ENCODE measurements around the gene SMIM1. TPM values are rescaled to one million over a fixed set of nuclear protein-coding genes. Genes with fewer than 3 reads are reported as not detected.

Gene SMIM1
- total and polyA plus RNA-seq, 2 donors from 2014 or later: 7.0 to 49.5 TPM

- H3K36me3 ChIP-seq (ENCODE audit: control insufficient read depth in 2 of 3, insufficient read depth in 3 of 3, low read length in 3 of 3): peaks cover 8 to 31% (median 27%) of the 10 kb centered on the region in 3 donors
- no peak overlapping the region for H3K4me3 ChIP-seq (ENCODE audit: low read length in 3 of 3)
- intact Hi-C loops (cut with DNase I): no loop called here
- no peak overlapping the region for H3K27ac ChIP-seq (ENCODE audit: low read depth in 2 of 2, low read length in 2 of 2)
- peak in 1 of 5 donors; percentile 46 for DNase-seq
- peaks cover 0 to 20% (median 5%) of the 10 kb centered on the region in 3 donors for H3K4me1 ChIP-seq (ENCODE audit: control insufficient read depth in 2 of 3, insufficient read depth in 2 of 3, low read depth in 1 of 3, low read length in 3 of 3)
- H3K27me3 ChIP-seq (ENCODE audit: control insufficient read depth, insufficient read depth, low read length): no peaks in the 10 kb centered on the region
- no peak for FAIRE-seq
- TF ChIP-seq CTCF (IDR thresholded peaks at IDR 0.05; ENCODE audit: borderline replicate concordance, extremely low read depth, insufficient read depth): no peak
- no peak overlapping the region for H3K9ac ChIP-seq (ENCODE audit: low read length in 3 of 3)
- no peaks in the 10 kb centered on the region for H3K9me3 ChIP-seq (ENCODE audit: control insufficient read depth in 2 of 3, insufficient read depth in 1 of 3, low read length in 3 of 3)
Observed at GRCh38 chr1:3778590-3779264, 6.2 kb downstream of the SMIM1 start.

- no peak for TF ChIP-seq CTCF (IDR thresholded peaks at IDR 0.05; ENCODE audit: borderline replicate concordance, extremely low read depth, insufficient read depth)
- Histone ChIP-seq H3K27me3 (ENCODE audit: control insufficient read depth, insufficient read depth, low read length) (no peaks in the 10 kb centered on the region), H3K9ac (ENCODE audit: low read length in 3 of 3) (no peak overlapping the region), H3K36me3 (ENCODE audit: control insufficient read depth in 2 of 3, insufficient read depth in 3 of 3, low read length in 3 of 3) (peaks cover 8 to 35% (median 30%) of the 10 kb centered on the region in 3 donors), H3K4me1 (ENCODE audit: control insufficient read depth in 2 of 3, insufficient read depth in 2 of 3, low read depth in 1 of 3, low read length in 3 of 3) (peaks cover 0 to 20% (median 5%) of the 10 kb centered on the region in 3 donors), H3K9me3 (ENCODE audit: control insufficient read depth in 2 of 3, insufficient read depth in 1 of 3, low read length in 3 of 3) (no peaks in the 10 kb centered on the region), H3K4me3 (ENCODE audit: low read length in 3 of 3) (no peak overlapping the region), H3K27ac (ENCODE audit: low read depth in 2 of 2, low read length in 2 of 2) (no peak overlapping the region)
- FAIRE-seq: no peak
- intact Hi-C loops (cut with DNase I): no loop called here
- DNase-seq: peak in 1 of 5 donors; percentile 31
Observed at GRCh38 chr1:3779265-3779911, 6.8 kb downstream of the SMIM1 start.

GRCh38 chr1:3779912-3780416, 7.4 kb downstream of the SMIM1 start:
- Histone ChIP-seq H3K9ac (ENCODE audit: low read length in 3 of 3) (no peak overlapping the region), H3K27me3 (ENCODE audit: control insufficient read depth, insufficient read depth, low read length) (no peaks in the 10 kb centered on the region), H3K9me3 (ENCODE audit: control insufficient read depth in 2 of 3, insufficient read depth in 1 of 3, low read length in 3 of 3) (no peaks in the 10 kb centered on the region), H3K4me3 (ENCODE audit: low read length in 3 of 3) (no peak overlapping the region), H3K4me1 (ENCODE audit: control insufficient read depth in 2 of 3, insufficient read depth in 2 of 3, low read depth in 1 of 3, low read length in 3 of 3) (peaks cover 0 to 17% (median 5%) of the 10 kb centered on the region in 3 donors), H3K27ac (ENCODE audit: low read depth in 2 of 2, low read length in 2 of 2) (no peak overlapping the region), H3K36me3 (ENCODE audit: control insufficient read depth in 2 of 3, insufficient read depth in 3 of 3, low read length in 3 of 3) (peaks cover 8 to 35% (median 31%) of the 10 kb centered on the region in 3 donors)
- peak in 1 of 5 donors; percentile 11 for DNase-seq
- TF ChIP-seq CTCF (IDR thresholded peaks at IDR 0.05; ENCODE audit: borderline replicate concordance, extremely low read depth, insufficient read depth): no peak
- intact Hi-C loops (cut with DNase I): no loop called here
- FAIRE-seq: no peak
